Keratinocyte (primary cell): Measurements from ENCODE around the gene RASA1. TPM values are rescaled to one million over a fixed set of nuclear protein-coding genes. Genes with fewer than 3 reads are reported as not detected.

Experiments
- DNase-seq: peaks from one replicate; pipeline ENCODE4 v3.0.0-alpha.2; 2011; ENCODE audit warnings: low read depth, missing footprints, low spot score
- FAIRE-seq: peaks from 2 replicates; lab custom pipeline; 2011; peaks lifted over from hg19 to GRCh38; lab: Jason Lieb, UNC
- H2AFZ ChIP-seq: 2 replicates; pipeline ENCODE4 v1.6.0; 2012; ENCODE audit warnings: low read length, control low read depth, inconsistent platforms; ENCODE audit not compliant: control insufficient read depth
- H3K27ac ChIP-seq: 2 replicates; pipeline ENCODE4 v1.5.1; 2011; ENCODE audit warnings: low read length; ENCODE audit not compliant: control insufficient read depth, insufficient read depth
- H3K27me3 ChIP-seq: 3 replicates; pipeline ENCODE4 v1.6.0; 2011; ENCODE audit warnings: low read length; ENCODE audit not compliant: control insufficient read depth, insufficient read depth; ENCODE audit errors: extremely low read depth
- H3K36me3 ChIP-seq, 2 experiments: 2 replicates in 1 of 2; 3 replicates in 1 of 2; pipeline ENCODE4 v1.5.1; 2011; ENCODE audit warnings: low read length in 2 of 2, mild to moderate bottlenecking in 1 of 2; ENCODE audit not compliant: control insufficient read depth in 2 of 2, insufficient read depth in 2 of 2; ENCODE audit errors: extremely low read depth in 1 of 2
- H3K4me1 ChIP-seq: 3 replicates; pipeline ENCODE4 v1.5.1; 2011; ENCODE audit warnings: low read length; ENCODE audit not compliant: control insufficient read depth, insufficient read depth; ENCODE audit errors: extremely low read depth
- H3K4me2 ChIP-seq: 3 replicates; pipeline ENCODE4 v1.6.0; 2011; ENCODE audit warnings: low read depth, low read length; ENCODE audit not compliant: control insufficient read depth, insufficient read depth; ENCODE audit errors: extremely low read depth
- H3K4me3 ChIP-seq, 3 experiments: fragments of 200-600 bp in 1 of 3; sonication (generic) in 1 of 3; 2 replicates in 2 of 3; 3 replicates in 1 of 3; pipeline ENCODE4 v1.5.1; 2011 to 2016; ENCODE audit warnings: low read length in 3 of 3, mild to moderate bottlenecking in 3 of 3, control low read depth in 2 of 3, inconsistent platforms in 1 of 3, low read depth in 1 of 3, mixed read lengths in 1 of 3, mixed run types in 1 of 3, moderate library complexity in 1 of 3; ENCODE audit not compliant: control insufficient read depth in 2 of 3, insufficient read depth in 2 of 3; ENCODE audit errors: extremely low read depth in 1 of 3
- H3K79me2 ChIP-seq: 2 replicates; pipeline ENCODE4 v1.6.0; 2012; ENCODE audit warnings: low read length; ENCODE audit not compliant: control insufficient read depth, insufficient read depth
- H3K9ac ChIP-seq: 3 replicates; pipeline ENCODE4 v1.6.0; 2011; ENCODE audit warnings: low read length; ENCODE audit not compliant: control insufficient read depth, insufficient read depth; ENCODE audit errors: extremely low read depth
- H3K9me1 ChIP-seq: 3 replicates; pipeline ENCODE4 v1.6.0; 2011; ENCODE audit warnings: low read length; ENCODE audit not compliant: control insufficient read depth, insufficient read depth; ENCODE audit errors: extremely low read depth
- H3K9me3 ChIP-seq: 2 replicates; pipeline ENCODE4 v1.5.1; 2012; ENCODE audit warnings: low read depth, low read length; ENCODE audit not compliant: control insufficient read depth
- H4K20me1 ChIP-seq: 3 replicates; pipeline ENCODE4 v1.6.0; 2011; ENCODE audit warnings: low read length; ENCODE audit not compliant: control insufficient read depth, insufficient read depth; ENCODE audit errors: extremely low read depth
- CTCF ChIP-seq, 3 experiments: IDR thresholded peaks in 1 of 3; conservative IDR thresholded peaks in 1 of 3; optimal IDR thresholded peaks in 1 of 3; 2 replicates in 2 of 3; 3 replicates in 1 of 3; pipeline versions ENCODE3 to v1.5.1; 2011; ENCODE audit warnings: low read length in 3 of 3, mild to moderate bottlenecking in 3 of 3, moderate library complexity in 2 of 3, control low read depth in 1 of 3, inconsistent platforms in 1 of 3; ENCODE audit not compliant: insufficient read depth in 2 of 3; ENCODE audit errors: extremely low read depth in 1 of 3
- EZH2 ChIP-seq: IDR thresholded peaks from one replicate; pipeline ENCODE4 v1.6.1; 2012; ENCODE audit warnings: inconsistent platforms, mild to moderate bottlenecking, low read length, moderate library complexity
- dilution Hi-C: fragments of 300-500 bp; cut with MboI; formaldehyde crosslinking; loops from one replicate; pipeline ENCODE4 v1.7.0; 2020; ENCODE audit warnings: low sequenced_read_pairs; ENCODE audit not compliant: extremely low pct_ligation_motif_present
- polyA plus RNA-seq, 5 experiments: library from polyadenylated mRNA; depleted of rRNA in 3 of 5; stranded (reverse) in 3 of 5; stranded (forward) in 1 of 5; unstranded in 1 of 5; fragments of >200 nt; gene quantifications; 1 replicate in 1 of 5; 2 replicates in 3 of 5; 3 replicates in 1 of 5; pipeline versions ENCODE4 v1.2.1 to v1.2.3, GENCODE V29; 2011 to 2012; ENCODE audit warnings: missing spikeins in 2 of 5, low read depth in 1 of 5, low replicate concordance in 1 of 5

The RASA1 gene
- polyA plus RNA-seq, 1 donor (not counting 4 experiments of a cell fraction or from before 2014, with no cell fraction given), result 57.9 TPM

- Histone ChIP-seq H3K79me2 (no peaks in the 10 kb centered on the region), H4K20me1 (no peaks in the 10 kb centered on the region), H3K4me3 (no peak overlapping the region), H3K27me3 (no peaks in the 10 kb centered on the region), H3K36me3 (peaks cover 16 to 33% of the 10 kb centered on the region in 2 experiments), H3K4me1 (peaks cover 6% of the 10 kb centered on the region), H3K9me1 (no peaks in the 10 kb centered on the region), H2AFZ (no peak overlapping the region), H3K9ac (no peak overlapping the region), H3K4me2 (no peak overlapping the region), H3K27ac (no peak overlapping the region), H3K9me3 (no peaks in the 10 kb centered on the region)
- FAIRE-seq, result peak; percentile 53
- no peak for DNase-seq
- dilution Hi-C loops, result no loop called here
- TF ChIP-seq EZH2, result no peak
- no peak for TF ChIP-seq CTCF (optimal IDR thresholded peaks at IDR 0.05 in 1 of 3, IDR thresholded peaks at IDR 0.05 in 1 of 3, conservative IDR thresholded peaks at IDR 0.05 in 1 of 3; ENCODE audit: extremely low read depth in 1 of 3, insufficient read depth in 2 of 3, low read length in 3 of 3)
Observed at GRCh38 chr5:87388129-87388528, 120.4 kb downstream of the RASA1 start.

- Histone ChIP-seq H3K4me3 (no peak overlapping the region), H2AFZ (no peak overlapping the region), H4K20me1 (no peaks in the 10 kb centered on the region), H3K4me1 (peaks cover 14% of the 10 kb centered on the region), H3K4me2 (no peak overlapping the region), H3K27ac (no peak overlapping the region), H3K27me3 (no peaks in the 10 kb centered on the region), H3K9me1 (no peaks in the 10 kb centered on the region), H3K36me3 (peaks cover 17 to 33% of the 10 kb centered on the region in 2 experiments), H3K9ac (no peak overlapping the region), H3K9me3 (no peaks in the 10 kb centered on the region), H3K79me2 (no peaks in the 10 kb centered on the region)
- dilution Hi-C loops, result no loop called here
- FAIRE-seq (no peak), DNase-seq (no peak)
- TF ChIP-seq EZH2, result no peak
- no peak for TF ChIP-seq CTCF (optimal IDR thresholded peaks at IDR 0.05 in 1 of 3, IDR thresholded peaks at IDR 0.05 in 1 of 3, conservative IDR thresholded peaks at IDR 0.05 in 1 of 3; ENCODE audit: extremely low read depth in 1 of 3, insufficient read depth in 2 of 3, low read length in 3 of 3)
Observed at GRCh38 chr5:87389296-87390034, 121.8 kb downstream of the RASA1 start.
